PC-3 (cell line): ENCODE data around the gene ZBTB43.

Experiments used
- CTCF ChIP-seq: fragments of 300-600 bp; sonication (generic); conservative IDR thresholded peaks from 2 replicates; pipeline ENCODE4 v1.5.1; 2017; ENCODE audit warnings: antibody characterized with exemption, low read depth, mild to moderate bottlenecking, low read length
- EZH2 ChIP-seq: fragments of 300-600 bp; sonication (generic); IDR thresholded peaks from one replicate; pipeline ENCODE4 v1.6.1; 2017; ENCODE audit warnings: antibody characterized with exemption, mild to moderate bottlenecking, low read length; ENCODE audit not compliant: unreplicated experiment

GRCh38 chr9:126818482-126818881, 13.6 kb downstream of the ZBTB43 start:
- TF ChIP-seq CTCF (no peak), EZH2 (no peak)
